HK-2 (cell line): Measurements from ENCODE around the gene MEIOB.
"Not testable (repeated sequence)": the region's sequence is repeated elsewhere in the genome, so short reads cannot be mapped to it uniquely, and the experiment has no call there.

Source experiments
- DNase-seq: peaks from one replicate; pipeline ENCODE4 v3.0.0-alpha.2; 2018; ENCODE audit not compliant: unreplicated experiment

MEIOB gene

GRCh38 chr16:1907226-1907860 is 35.4 kb upstream of the MEIOB start:
- no peak for DNase-seq

GRCh38 chr16:1906846-1907165 is 34.8 kb upstream of the MEIOB start:
- no peak for DNase-seq

DNA sequence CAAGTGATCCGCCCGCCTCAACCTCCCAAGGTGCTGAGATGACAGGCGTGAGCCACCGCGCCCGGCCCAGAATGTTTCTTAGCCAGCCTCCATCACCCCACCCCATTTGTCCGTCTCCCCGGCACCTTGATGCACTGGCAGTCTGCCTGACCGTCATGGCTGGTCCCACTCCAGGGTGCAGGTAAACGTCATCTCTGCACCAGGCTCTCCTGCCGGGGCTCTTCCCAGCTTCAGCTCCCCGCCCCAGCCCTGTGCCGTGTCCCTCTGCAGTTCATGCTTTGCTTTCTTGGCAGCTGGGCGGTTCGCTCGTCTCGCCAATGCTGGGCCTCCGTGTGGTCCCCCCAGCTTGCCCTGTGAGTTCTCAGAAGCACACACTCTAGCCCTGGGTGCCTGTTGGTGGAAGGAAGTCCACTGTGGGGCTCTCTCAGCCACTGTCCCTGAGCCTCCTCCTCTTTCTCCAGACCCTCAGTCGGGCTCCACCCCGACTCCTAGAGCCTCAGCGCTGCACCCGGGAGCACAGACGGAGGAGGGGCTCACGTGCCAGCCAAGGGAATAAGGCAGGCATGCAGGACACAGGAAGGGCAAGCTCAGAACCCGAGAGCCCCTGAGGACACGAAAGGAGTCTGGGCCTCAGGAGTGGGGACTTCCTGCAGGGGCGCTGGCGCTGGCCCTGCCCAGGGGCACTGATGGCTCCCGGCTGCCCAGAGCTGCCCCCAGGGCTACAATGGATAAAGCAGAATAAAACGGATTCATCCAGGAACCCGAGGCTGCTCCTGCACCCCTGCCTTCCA is 34.3 kb upstream of the MEIOB start:
- no peak for DNase-seq

- DNase-seq, result no peak
Observed at GRCh38 chr16:1903845-1904840, 32.2 kb upstream of the MEIOB start.

DNA sequence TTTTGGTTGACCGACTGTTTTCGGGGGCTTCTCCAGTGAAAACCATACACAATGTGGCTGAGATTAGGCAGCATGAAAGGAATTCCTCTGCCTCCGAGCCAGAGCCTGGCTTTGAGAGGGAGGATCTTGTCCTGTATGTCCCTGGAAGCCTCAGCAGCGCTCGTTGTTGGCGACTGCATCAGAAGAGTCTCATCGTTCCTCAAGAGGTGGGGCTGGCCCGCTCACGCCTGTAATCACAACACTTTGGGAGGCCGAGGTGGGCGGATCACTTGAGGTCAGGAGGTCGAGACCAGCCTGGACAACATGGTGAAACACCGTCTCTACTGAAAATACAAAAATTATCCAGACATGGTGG is 31.2 kb upstream of the MEIOB start:
- DNase-seq, result no peak

GRCh38 chr16:1902547-1903219 is 30.7 kb upstream of the MEIOB start:
- no peak for DNase-seq

- no peak for DNase-seq
Observed at GRCh38 chr16:1900452-1900774, 28.4 kb upstream of the MEIOB start.

- DNase-seq, result no peak
Observed at GRCh38 chr16:1899641-1900451, 27.9 kb upstream of the MEIOB start.

- DNase-seq, result not testable (repeated sequence)
Observed at GRCh38 chr16:1897692-1898091, 25.7 kb upstream of the MEIOB start.

DNA sequence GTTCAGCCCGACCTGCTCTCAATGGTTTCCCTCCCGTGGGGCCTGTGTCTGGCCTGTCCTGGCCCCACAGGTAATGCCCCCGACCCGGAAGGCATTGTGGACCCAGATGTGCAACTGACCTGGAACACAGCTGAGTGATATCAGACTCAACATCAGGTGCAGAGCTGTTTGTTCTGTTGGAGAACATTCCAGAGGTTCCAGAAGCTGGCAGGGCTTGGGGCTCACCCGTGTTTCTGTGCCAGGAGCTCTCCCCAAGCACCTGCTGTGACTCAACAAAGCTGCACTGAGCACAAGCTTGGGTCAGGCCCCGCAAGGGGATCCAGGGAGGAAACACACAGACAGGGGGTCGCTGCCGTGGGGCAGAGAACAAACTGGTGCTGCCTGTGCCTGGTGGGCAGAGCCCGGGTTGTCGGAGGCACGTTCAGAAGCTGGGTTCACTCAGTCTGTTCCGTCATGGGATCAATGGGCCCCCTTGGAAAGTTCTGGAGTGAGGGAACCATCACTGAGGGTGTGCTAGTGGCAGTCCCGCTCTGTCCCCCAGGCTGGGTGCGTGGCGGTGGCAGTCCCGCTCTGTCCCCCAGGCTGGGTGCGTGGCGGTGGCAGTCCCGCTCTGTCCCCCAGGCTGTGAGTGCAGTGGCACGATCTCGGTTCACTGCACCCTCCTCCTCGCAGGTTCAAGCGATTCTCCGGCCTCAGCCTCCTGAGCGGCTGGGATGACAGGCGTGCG is 24.1 kb upstream of the MEIOB start:
- DNase-seq, result no peak

GRCh38 chr16:1895068-1895467 is 23.1 kb upstream of the MEIOB start:
- DNase-seq, result no peak

DNA sequence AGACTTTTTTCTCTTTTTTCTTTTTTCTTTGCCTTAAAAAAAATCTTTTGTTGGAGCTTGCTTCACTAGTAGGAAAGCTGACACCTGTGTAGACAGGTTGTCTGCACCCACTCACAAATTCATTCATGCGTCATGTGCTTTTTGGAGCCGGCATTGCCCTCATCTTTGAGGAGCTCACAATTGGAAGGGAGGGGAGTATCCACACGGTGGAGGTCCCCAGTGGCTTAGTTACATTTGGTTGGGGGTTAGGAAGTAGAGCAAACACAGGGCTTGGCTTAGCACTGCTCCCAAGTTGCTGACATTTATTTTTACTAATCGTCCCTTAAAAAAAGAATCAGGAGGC is 18.7 kb upstream of the MEIOB start:
- no peak for DNase-seq

- no peak for DNase-seq
Observed at GRCh38 chr16:1890024-1890707, 18.2 kb upstream of the MEIOB start.

GRCh38 chr16:1887711-1888354 is 15.9 kb upstream of the MEIOB start:
- no peak for DNase-seq

GRCh38 chr16:1884889-1885288 is 12.9 kb upstream of the MEIOB start:
- DNase-seq, result no peak

DNA sequence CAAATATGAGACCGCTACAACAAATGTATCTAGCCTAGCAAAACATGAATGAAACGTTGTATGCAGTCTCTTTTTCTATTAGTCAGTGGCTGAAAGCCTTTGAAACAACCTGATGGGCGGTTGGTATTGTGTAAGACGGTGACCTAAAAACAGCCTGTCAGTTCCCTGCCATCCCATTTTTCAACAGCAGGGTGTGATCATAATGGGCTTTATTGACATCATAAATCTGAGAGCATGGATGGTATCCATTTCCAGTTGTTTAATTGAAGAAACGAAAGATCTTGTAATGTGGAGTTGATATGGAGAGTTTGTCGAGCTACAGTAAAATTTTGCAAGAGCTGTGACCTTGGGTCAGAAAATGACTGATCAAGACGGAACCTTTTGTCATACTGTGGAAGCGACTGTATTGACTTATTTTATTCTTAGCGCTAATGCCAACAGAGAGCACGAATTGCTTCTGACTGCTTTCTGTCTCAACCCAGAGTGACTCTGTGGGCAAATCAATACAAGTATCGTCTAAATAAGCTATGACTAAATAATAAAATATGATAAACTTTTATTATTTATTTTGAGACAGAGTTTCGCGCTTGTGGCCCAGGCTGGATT is 12.3 kb upstream of the MEIOB start:
- DNase-seq, result no peak

GRCh38 chr16:1881172-1881571 is 9.2 kb upstream of the MEIOB start:
- DNase-seq, result not testable (repeated sequence)

DNA sequence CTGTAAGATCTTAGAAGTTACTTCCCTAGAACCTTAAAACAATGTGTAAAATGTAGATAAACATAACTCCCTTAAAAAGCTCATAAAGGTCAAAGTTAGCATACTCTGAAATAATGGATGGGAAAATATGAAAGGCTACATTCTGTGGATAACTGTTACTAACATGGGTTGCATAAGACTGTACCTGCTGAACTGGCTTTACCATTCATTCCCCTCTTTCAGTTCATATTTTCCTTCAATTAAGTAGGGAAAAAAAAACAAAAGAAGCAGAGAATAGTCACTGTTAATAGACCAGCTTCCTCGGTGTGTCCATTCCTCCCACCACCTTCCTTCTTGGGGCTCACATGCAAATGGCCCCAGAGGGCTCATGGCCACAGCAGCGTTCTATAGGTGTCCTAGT is 7.5 kb upstream of the MEIOB start:
- DNase-seq, result no peak

DNA sequence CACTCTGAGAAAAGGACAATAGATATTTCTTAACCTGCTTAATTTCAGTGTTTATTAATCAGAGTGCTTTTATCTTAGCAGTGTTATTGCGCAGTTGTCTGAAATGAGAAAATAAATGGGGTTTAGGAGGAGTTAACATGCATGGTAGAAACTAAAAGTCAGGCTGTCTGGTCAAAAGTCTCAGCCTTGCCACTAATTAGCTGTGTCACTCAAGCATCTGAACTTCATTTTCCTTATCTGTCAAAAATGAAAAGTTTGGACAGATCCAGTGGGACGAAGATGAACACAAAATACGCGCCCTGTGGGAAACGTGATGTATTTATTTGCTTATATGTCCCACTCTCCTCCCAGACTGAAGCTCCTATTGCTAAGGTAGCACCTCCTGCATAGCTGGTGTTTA is 6.3 kb upstream of the MEIOB start:
- no peak for DNase-seq
